ENCODE measurements around the gene TRUB2. TPM values are rescaled to one million over a fixed set of nuclear protein-coding genes. Genes with fewer than 3 reads are reported as not detected.

TRUB2 gene
- total RNA-seq, 1 donor from 2014 or later: 29.2 TPM

DNA sequence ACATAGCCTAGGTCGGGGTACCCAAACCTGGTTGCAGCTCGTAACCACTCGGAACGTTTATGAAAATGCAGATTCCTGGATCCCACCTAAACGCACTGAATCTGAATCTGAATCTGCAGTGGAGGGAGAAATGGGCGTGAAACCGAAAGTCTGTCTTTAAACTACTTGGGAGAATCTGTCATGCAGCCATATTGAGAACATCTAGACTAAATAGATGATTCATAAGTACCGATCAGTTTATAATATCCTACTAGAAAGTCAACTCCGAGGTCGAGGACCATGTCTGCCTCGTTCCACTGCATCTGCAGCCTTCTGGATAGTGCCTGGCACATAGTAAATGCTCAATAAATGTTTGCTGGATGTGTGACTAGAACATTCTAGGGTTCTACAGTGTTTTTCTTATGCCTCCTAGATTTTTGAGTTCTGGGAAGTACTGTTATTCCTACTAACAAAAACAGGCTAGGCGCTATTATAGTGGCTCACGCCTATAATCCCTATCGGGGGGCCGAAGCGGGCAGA lies 1.0 kb upstream of the TRUB2 start:
- Mint-ChIP-seq H3K27ac (peak overlapping the region; percentile 89), H3K36me3 (ENCODE audit: insufficient read depth) (peaks cover 3% of the 10 kb centered on the region), H3K4me1 (ENCODE audit: low read depth) (peaks cover 8% of the 10 kb centered on the region), H3K4me3 (ENCODE audit: low read depth) (peak overlapping the region; percentile 98), H3K9me3 (ENCODE audit: low read depth) (no peaks in the 10 kb centered on the region), H3K27me3 (no peaks in the 10 kb centered on the region)
- no peak for DNase-seq (ENCODE audit: low spot score, unreplicated experiment)
- TF ChIP-seq, protein P1, sequence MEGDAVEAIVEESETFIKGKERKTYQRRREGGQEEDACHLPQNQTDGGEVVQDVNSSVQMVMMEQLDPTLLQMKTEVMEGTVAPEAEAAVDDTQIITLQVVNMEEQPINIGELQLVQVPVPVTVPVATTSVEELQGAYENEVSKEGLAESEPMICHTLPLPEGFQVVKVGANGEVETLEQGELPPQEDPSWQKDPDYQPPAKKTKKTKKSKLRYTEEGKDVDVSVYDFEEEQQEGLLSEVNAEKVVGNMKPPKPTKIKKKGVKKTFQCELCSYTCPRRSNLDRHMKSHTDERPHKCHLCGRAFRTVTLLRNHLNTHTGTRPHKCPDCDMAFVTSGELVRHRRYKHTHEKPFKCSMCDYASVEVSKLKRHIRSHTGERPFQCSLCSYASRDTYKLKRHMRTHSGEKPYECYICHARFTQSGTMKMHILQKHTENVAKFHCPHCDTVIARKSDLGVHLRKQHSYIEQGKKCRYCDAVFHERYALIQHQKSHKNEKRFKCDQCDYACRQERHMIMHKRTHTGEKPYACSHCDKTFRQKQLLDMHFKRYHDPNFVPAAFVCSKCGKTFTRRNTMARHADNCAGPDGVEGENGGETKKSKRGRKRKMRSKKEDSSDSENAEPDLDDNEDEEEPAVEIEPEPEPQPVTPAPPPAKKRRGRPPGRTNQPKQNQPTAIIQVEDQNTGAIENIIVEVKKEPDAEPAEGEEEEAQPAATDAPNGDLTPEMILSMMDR (IDR thresholded peaks at IDR 0.05; ENCODE audit: unreplicated experiment): no peak

DNA sequence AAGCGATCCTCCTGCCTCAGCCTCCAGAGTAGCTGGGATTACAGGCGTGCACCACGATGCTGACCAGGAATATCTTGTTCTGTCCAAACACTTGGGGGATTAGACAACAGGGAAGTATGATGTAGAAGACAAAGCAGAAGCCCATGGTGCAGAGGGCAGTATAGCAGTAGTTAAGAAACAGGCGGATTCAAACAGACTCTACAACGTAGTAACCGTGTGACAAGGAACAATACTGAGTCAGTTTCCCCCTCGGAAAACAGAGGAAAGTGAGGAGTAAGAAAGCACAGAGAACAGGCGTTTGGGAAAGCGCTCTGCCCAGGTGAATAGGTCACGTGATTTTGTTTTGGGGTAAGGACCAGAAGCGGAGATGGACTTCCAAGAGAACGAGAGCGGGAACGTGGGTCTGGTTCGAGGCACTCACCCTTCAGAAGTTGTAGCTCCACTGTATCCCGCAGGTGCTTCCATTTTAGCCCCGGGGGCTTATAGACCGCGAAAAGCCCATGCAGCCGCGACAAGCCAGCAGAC lies 306 bp downstream of the TRUB2 start:
- peak overlapping the region; percentile 98 for H3K4me3 Mint-ChIP-seq (ENCODE audit: low read depth)
- H3K36me3 Mint-ChIP-seq (ENCODE audit: insufficient read depth): no peaks in the 10 kb centered on the region
- H3K4me1 Mint-ChIP-seq (ENCODE audit: low read depth): peaks cover 8% of the 10 kb centered on the region
- TF ChIP-seq, protein P1 (IDR thresholded peaks at IDR 0.05; ENCODE audit: unreplicated experiment): no peak
- H3K27me3 Mint-ChIP-seq: no peaks in the 10 kb centered on the region
- no peaks in the 10 kb centered on the region for H3K9me3 Mint-ChIP-seq (ENCODE audit: low read depth)
- peak overlapping the region; percentile 97 for H3K27ac Mint-ChIP-seq
- DNase-seq (ENCODE audit: low spot score, unreplicated experiment): no peak

DNA sequence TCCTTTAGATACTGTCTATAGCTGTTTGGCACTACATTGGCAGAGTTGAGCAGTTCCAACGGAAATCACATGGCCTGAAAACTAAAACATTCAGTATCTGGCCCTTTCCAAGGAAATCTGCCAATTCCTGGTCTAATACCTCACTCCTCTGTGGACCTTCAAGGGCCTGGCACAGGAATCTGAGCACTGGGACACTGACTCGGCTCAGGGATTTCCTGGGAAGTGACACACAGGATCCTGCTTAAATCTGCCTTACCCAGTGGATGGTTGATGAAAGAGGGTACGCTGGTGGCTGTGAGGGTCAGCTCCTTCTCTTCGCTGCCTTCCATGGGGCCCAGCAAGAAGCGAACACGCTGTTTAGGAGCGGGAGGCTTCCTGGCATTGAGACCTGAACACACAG lies 904 bp downstream of the TRUB2 start:
- H3K27me3 Mint-ChIP-seq: no peaks in the 10 kb centered on the region
- H3K4me3 Mint-ChIP-seq (ENCODE audit: low read depth): peak overlapping the region; percentile 98
- no peak overlapping the region for H3K27ac Mint-ChIP-seq
- no peaks in the 10 kb centered on the region for H3K9me3 Mint-ChIP-seq (ENCODE audit: low read depth)
- H3K36me3 Mint-ChIP-seq (ENCODE audit: insufficient read depth): peaks cover 2% of the 10 kb centered on the region
- H3K4me1 Mint-ChIP-seq (ENCODE audit: low read depth): peaks cover 8% of the 10 kb centered on the region
- DNase-seq (ENCODE audit: low spot score, unreplicated experiment): no peak
- TF ChIP-seq, protein P1 (IDR thresholded peaks at IDR 0.05; ENCODE audit: unreplicated experiment): no peak

DNA sequence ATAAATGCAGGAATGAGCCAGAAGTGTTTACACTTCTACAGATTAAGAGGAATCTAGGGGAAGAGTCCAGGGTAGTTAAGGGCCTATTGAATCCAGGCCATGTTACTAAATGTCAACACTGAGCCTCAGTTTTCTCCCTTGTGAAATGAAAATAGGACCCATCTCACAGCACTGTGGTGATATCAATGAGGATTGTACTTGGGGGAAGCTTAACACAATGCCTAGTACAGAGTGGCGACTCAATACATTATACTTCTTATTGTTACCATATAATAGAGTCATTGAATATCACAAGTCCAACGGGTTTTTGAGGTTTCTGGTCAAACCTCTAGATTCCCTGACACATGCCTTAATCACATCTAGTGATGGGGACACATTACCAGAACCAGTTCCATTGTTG lies 4.6 kb downstream of the TRUB2 start:
- H3K4me3 Mint-ChIP-seq (ENCODE audit: low read depth): no peak overlapping the region
- H3K4me1 Mint-ChIP-seq (ENCODE audit: low read depth): peaks cover 3% of the 10 kb centered on the region

DNA sequence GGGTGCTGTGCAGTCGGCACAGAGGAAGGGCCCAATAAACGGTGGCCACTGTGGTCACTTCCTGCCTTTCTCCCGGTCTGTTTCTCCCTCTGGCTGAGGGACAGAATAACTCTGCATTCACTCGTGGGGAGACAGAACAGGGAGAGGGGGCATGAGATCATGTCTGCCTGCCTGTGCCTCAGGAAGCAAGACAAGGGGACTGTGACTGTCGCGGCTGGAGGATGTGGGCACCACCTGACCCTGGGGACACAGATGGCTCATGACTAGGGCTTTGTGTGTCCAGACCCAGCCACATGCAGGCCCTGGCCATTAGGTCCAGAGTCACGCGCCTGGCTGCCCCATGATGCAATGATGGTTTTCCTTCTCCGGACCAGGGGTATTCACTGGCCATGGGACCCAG lies 5.8 kb downstream of the TRUB2 start:
- no peaks in the 10 kb centered on the region for H3K27me3 Mint-ChIP-seq
- DNase-seq (ENCODE audit: low spot score, unreplicated experiment): no peak
- no peak overlapping the region for H3K4me3 Mint-ChIP-seq (ENCODE audit: low read depth)
- TF ChIP-seq, protein P1 (IDR thresholded peaks at IDR 0.05; ENCODE audit: unreplicated experiment): no peak
- peaks cover 4% of the 10 kb centered on the region for H3K36me3 Mint-ChIP-seq (ENCODE audit: insufficient read depth)
- H3K27ac Mint-ChIP-seq: no peak overlapping the region
- H3K9me3 Mint-ChIP-seq (ENCODE audit: low read depth): no peaks in the 10 kb centered on the region
- H3K4me1 Mint-ChIP-seq (ENCODE audit: low read depth): no peaks in the 10 kb centered on the region

More for the DNA sequence above, 4.6 kb downstream of the TRUB2 start:
- no peaks in the 10 kb centered on the region for H3K9me3 Mint-ChIP-seq (ENCODE audit: low read depth)
- TF ChIP-seq, protein P1 (IDR thresholded peaks at IDR 0.05; ENCODE audit: unreplicated experiment): no peak
- DNase-seq (ENCODE audit: low spot score, unreplicated experiment): no peak
- H3K27ac Mint-ChIP-seq: no peak overlapping the region
- H3K27me3 Mint-ChIP-seq: no peaks in the 10 kb centered on the region
- peaks cover 4% of the 10 kb centered on the region for H3K36me3 Mint-ChIP-seq (ENCODE audit: insufficient read depth)

Measured in progenitor cell of endocrine pancreas (in vitro differentiated cells).